ENCODE data around the gene SLC24A3. TPM values are rescaled to one million over a fixed set of nuclear protein-coding genes. Genes with fewer than 3 reads are reported as not detected.

SLC24A3 gene
- total RNA-seq, 1 experiment from 2014 or later: 46.0 TPM

GRCh38 chr20:19725814-19726525 lies 513.5 kb downstream of the SLC24A3 start:
- Histone ChIP-seq H3K27ac (ENCODE audit: low read depth, low read length, poor library complexity, severe bottlenecking) (no peak overlapping the region), H3K4me1 (ENCODE audit: insufficient read depth, low read length, poor library complexity, severe bottlenecking) (no peaks in the 10 kb centered on the region), H3K27me3 (replicated peaks; ENCODE audit: insufficient read depth, low read depth, low read length, poor library complexity) (no peaks in the 10 kb centered on the region), H3K36me3 (ENCODE audit: insufficient read depth, low read length, poor library complexity, severe bottlenecking) (peaks cover 5% of the 10 kb centered on the region), H3K9me3 (ENCODE audit: low read depth, low read length, poor library complexity, severe bottlenecking) (no peaks in the 10 kb centered on the region), H3K4me3 (ENCODE audit: low read depth, low read length, poor library complexity, severe bottlenecking) (no peak overlapping the region)
- CTCF ChIA-PET: no interaction called here
- intact Hi-C loops (cut with micrococcal nuclease; ENCODE audit: unreplicated experiment): no loop called here
- BruUV-seq (replicated peaks): no TSS peak
- no peak for DNase-seq (ENCODE audit: low spot score)
- POLR2A ChIA-PET (ENCODE audit: low non-redundant PET): no interaction called here
- TF ChIP-seq CTCF (conservative IDR thresholded peaks at IDR 0.05; ENCODE audit: low read depth, low read length) (no peak), EZH2 (IDR thresholded peaks at IDR 0.05; ENCODE audit: borderline replicate concordance, low read depth, low read length, poor library complexity, severe bottlenecking) (no peak)

- CTCF ChIA-PET: no interaction called here
- H3K36me3 ChIP-seq (ENCODE audit: insufficient read depth, low read length, poor library complexity, severe bottlenecking): no peaks in the 10 kb centered on the region
- no peak overlapping the region for H3K4me3 ChIP-seq (ENCODE audit: low read depth, low read length, poor library complexity, severe bottlenecking)
- H3K27ac ChIP-seq (ENCODE audit: low read depth, low read length, poor library complexity, severe bottlenecking): no peak overlapping the region
- POLR2A ChIA-PET (ENCODE audit: low non-redundant PET): no interaction called here
- intact Hi-C loops (cut with micrococcal nuclease; ENCODE audit: unreplicated experiment): no loop called here
- no peaks in the 10 kb centered on the region for H3K4me1 ChIP-seq (ENCODE audit: insufficient read depth, low read length, poor library complexity, severe bottlenecking)
- BruUV-seq (replicated peaks): no TSS peak
- no peaks in the 10 kb centered on the region for H3K9me3 ChIP-seq (ENCODE audit: low read depth, low read length, poor library complexity, severe bottlenecking)
- no peak for DNase-seq (ENCODE audit: low spot score)
- no peak for TF ChIP-seq EZH2 (IDR thresholded peaks at IDR 0.05; ENCODE audit: borderline replicate concordance, low read depth, low read length, poor library complexity, severe bottlenecking)
- no peak for TF ChIP-seq CTCF (conservative IDR thresholded peaks at IDR 0.05; ENCODE audit: low read depth, low read length)
- no peaks in the 10 kb centered on the region for H3K27me3 ChIP-seq (replicated peaks; ENCODE audit: insufficient read depth, low read depth, low read length, poor library complexity)
These were observed 514.9 kb downstream of the SLC24A3 start for GRCh38 chr20:19727251-19727847.

- H3K4me3 ChIP-seq (ENCODE audit: low read depth, low read length, poor library complexity, severe bottlenecking): no peak overlapping the region
- H3K27ac ChIP-seq (ENCODE audit: low read depth, low read length, poor library complexity, severe bottlenecking): no peak overlapping the region
- intact Hi-C loops (cut with micrococcal nuclease; ENCODE audit: unreplicated experiment): loop anchor here (10.0 kb wide), 1 partner anchor 1575 kb away; the partner anchor contains the start of gene XRN2
- no TSS peak for BruUV-seq (replicated peaks)
- TF ChIP-seq EZH2 (IDR thresholded peaks at IDR 0.05; ENCODE audit: borderline replicate concordance, low read depth, low read length, poor library complexity, severe bottlenecking) (no peak), CTCF (conservative IDR thresholded peaks at IDR 0.05; ENCODE audit: low read depth, low read length) (no peak)
- H3K9me3 ChIP-seq (ENCODE audit: low read depth, low read length, poor library complexity, severe bottlenecking): no peaks in the 10 kb centered on the region
- ChIA-PET POLR2A (ENCODE audit: low non-redundant PET) (no interaction called here), CTCF (no interaction called here)
- H3K36me3 ChIP-seq (ENCODE audit: insufficient read depth, low read length, poor library complexity, severe bottlenecking): no peaks in the 10 kb centered on the region
- H3K4me1 ChIP-seq (ENCODE audit: insufficient read depth, low read length, poor library complexity, severe bottlenecking): peaks cover 5% of the 10 kb centered on the region
- no peaks in the 10 kb centered on the region for H3K27me3 ChIP-seq (replicated peaks; ENCODE audit: insufficient read depth, low read depth, low read length, poor library complexity)
- DNase-seq (ENCODE audit: low spot score): no peak
These were observed 517.2 kb downstream of the SLC24A3 start for GRCh38 chr20:19729672-19730071.
